ENCODE data around the gene SCN5A.

DNA sequence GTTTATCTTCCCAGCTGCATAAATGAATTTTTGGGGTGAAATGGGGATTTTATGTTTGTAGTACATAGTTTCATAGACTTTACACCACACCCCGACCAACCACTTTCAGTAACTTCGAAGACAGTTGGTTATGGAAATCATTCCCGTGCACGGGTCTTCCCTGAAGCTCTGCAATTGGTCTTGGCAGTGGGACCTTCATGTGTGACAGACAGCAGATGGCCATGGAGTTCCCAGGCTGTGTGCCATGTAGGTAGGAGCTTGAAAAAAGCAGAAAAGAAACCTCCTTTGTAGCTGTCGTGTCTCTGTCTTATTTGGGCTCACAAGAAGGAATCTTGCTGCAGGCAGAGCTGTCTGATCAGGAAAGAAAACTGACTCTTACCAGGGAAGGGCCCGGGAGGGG, 127.5 kb downstream of the SCN5A start:
- TF ChIP-seq, protein P1, sequence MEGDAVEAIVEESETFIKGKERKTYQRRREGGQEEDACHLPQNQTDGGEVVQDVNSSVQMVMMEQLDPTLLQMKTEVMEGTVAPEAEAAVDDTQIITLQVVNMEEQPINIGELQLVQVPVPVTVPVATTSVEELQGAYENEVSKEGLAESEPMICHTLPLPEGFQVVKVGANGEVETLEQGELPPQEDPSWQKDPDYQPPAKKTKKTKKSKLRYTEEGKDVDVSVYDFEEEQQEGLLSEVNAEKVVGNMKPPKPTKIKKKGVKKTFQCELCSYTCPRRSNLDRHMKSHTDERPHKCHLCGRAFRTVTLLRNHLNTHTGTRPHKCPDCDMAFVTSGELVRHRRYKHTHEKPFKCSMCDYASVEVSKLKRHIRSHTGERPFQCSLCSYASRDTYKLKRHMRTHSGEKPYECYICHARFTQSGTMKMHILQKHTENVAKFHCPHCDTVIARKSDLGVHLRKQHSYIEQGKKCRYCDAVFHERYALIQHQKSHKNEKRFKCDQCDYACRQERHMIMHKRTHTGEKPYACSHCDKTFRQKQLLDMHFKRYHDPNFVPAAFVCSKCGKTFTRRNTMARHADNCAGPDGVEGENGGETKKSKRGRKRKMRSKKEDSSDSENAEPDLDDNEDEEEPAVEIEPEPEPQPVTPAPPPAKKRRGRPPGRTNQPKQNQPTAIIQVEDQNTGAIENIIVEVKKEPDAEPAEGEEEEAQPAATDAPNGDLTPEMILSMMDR (IDR thresholded peaks at IDR 0.05), result no peak
- TF ChIP-seq POLR2A (IDR thresholded peaks at IDR 0.05), result no peak
